HepG2 (cell line): ENCODE results near the gene PLXDC2. TPM values are rescaled to one million over a fixed set of nuclear protein-coding genes. Genes with fewer than 3 reads are reported as not detected.

ENCODE experiments used
- ATAC-seq: fragments of 200-7000 bp; cut with Tn5 transposase; 3 replicates; pipeline ENCODE4 v1.9.1; 2020; ENCODE audit warnings: mild to moderate bottlenecking, moderate library complexity
- BruUV-seq: library from RNA; stranded (reverse); fragments of 400-500 nt; replicated peaks from 2 replicates; lab custom pipeline; 2021; lab: Mats Ljungman, UMichigan
- CTCF ChIA-PET: fragments of 300-600 bp; formaldehyde crosslinking; extraction: SDS; loops from one replicate; lab custom pipeline; 2021; ENCODE audit warnings: low total read pairs, inconsistent platforms, low intra/inter-chr PET ratio; lab: Yijun Ruan, JAX
- POLR2A ChIA-PET: fragments of 350-600 bp; sonication (Branson Sonifier 250); formaldehyde crosslinking; loops from one replicate; lab custom pipeline; 2020; ENCODE audit warnings: antibody characterized with exemption, inconsistent platforms; lab: Yijun Ruan, JAX
- DNase-seq: peaks from one replicate; pipeline ENCODE4 v3.0.0-alpha.2; 2015; ENCODE audit warnings: low spot score
- FAIRE-seq: peaks from 3 replicates; lab custom pipeline; 2011; peaks lifted over from hg19 to GRCh38; lab: Jason Lieb, UNC
- H2AFZ ChIP-seq: one replicate; pipeline ENCODE4 v1.6.1; 2011; ENCODE audit warnings: low read length, inconsistent platforms
- H3K27ac ChIP-seq: fragments of 300-600 bp; 3 replicates; pipeline ENCODE4 v1.8.0; 2011; ENCODE audit warnings: mixed run types, mild to moderate bottlenecking, mixed read lengths, low read length, inconsistent platforms; ENCODE audit not compliant: insufficient read depth; ENCODE audit errors: extremely low read length
- H3K27me3 ChIP-seq, 2 experiments: fragments of 200-600 bp in 1 of 2; 2 replicates in 1 of 2; 3 replicates in 1 of 2; pipeline versions ENCODE4 v1.6.0 to v1.8.0; 2011; ENCODE audit warnings: low read length in 2 of 2, mild to moderate bottlenecking in 2 of 2, moderate library complexity in 2 of 2, inconsistent platforms in 1 of 2; ENCODE audit not compliant: insufficient read depth in 2 of 2, control insufficient read depth in 1 of 2
- H3K36me3 ChIP-seq, 2 experiments: fragments of 200-600 bp in 1 of 2; replicated peaks in 1 of 2; 2 replicates in 1 of 2; 3 replicates in 1 of 2; pipeline versions ENCODE4 v1.5.1 to v1.8.0; 2011; ENCODE audit warnings: low read length in 2 of 2, inconsistent platforms in 1 of 2; ENCODE audit not compliant: insufficient read depth in 2 of 2, control insufficient read depth in 1 of 2
- H3K4me1 ChIP-seq: 2 replicates; pipeline ENCODE4 v1.5.1; 2012; ENCODE audit warnings: low read length, inconsistent platforms; ENCODE audit not compliant: insufficient read depth
- H3K4me2 ChIP-seq: 2 replicates; pipeline ENCODE4 v1.6.0; 2011; ENCODE audit warnings: low read depth, low read length, inconsistent platforms
- H3K4me3 ChIP-seq, 3 experiments: fragments of 200-600 bp in 1 of 3; sonication (generic), shearing (Covaris generic) in 1 of 3; replicated peaks in 1 of 3; 2 replicates each; pipeline ENCODE4 v1.5.1; 2011 to 2016; ENCODE audit warnings: low read length in 3 of 3, inconsistent platforms in 2 of 3, low read depth in 2 of 3, mild to moderate bottlenecking in 2 of 3, control low read depth in 1 of 3, mixed read lengths in 1 of 3; ENCODE audit not compliant: insufficient read depth in 1 of 3
- H3K79me2 ChIP-seq: one replicate; pipeline ENCODE4 v1.6.1; 2011; ENCODE audit warnings: low read length, inconsistent platforms; ENCODE audit not compliant: insufficient read depth
- H3K9ac ChIP-seq: 2 replicates; pipeline ENCODE4 v1.6.0; 2011; ENCODE audit warnings: mild to moderate bottlenecking, low read depth, low read length, inconsistent platforms; ENCODE audit not compliant: insufficient read depth
- H3K9me3 ChIP-seq: 2 replicates; pipeline ENCODE4 v1.5.1; 2012; ENCODE audit warnings: mild to moderate bottlenecking, low read length
- H4K20me1 ChIP-seq: 2 replicates; pipeline ENCODE4 v1.6.0; 2011; ENCODE audit warnings: inconsistent platforms, mild to moderate bottlenecking, low read length, moderate library complexity; ENCODE audit not compliant: insufficient read depth
- ATF7 ChIP-seq, 2 experiments: fragments of 450-650 bp in 1 of 2; sonication (generic) in 1 of 2; formaldehyde crosslinking in 1 of 2; IDR thresholded peaks; 2 replicates each; pipeline versions ENCODE4 v1.4.0 to v1.6.1; 2016 to 2020; ENCODE audit warnings: antibody characterized with exemption in 1 of 2, mild to moderate bottlenecking in 1 of 2, missing genetic modification reagents in 1 of 2
- BATF2 ChIP-seq: sonication (generic); formaldehyde crosslinking; IDR thresholded peaks from 2 replicates; pipeline ENCODE4 v1.8.0; 2022; ENCODE audit warnings: mild to moderate bottlenecking, missing genetic modification reagents, moderate library complexity
- CBFB ChIP-seq: sonication (generic); formaldehyde crosslinking; IDR thresholded peaks from 2 replicates; pipeline ENCODE4 v1.4.0; 2020; ENCODE audit warnings: missing genetic modification reagents
- CEBPB ChIP-seq: IDR thresholded peaks from 2 replicates; pipeline ENCODE4 v1.6.1; 2011; ENCODE audit warnings: low read depth, low read length, improper control_type of control experiment, borderline replicate concordance
- ETS1 ChIP-seq: sonication (generic); formaldehyde crosslinking; IDR thresholded peaks from 2 replicates; pipeline ENCODE4 v1.4.0; 2020; ENCODE audit warnings: missing genetic modification reagents
- GZF1 ChIP-seq: sonication (generic); formaldehyde crosslinking; IDR thresholded peaks from 2 replicates; pipeline ENCODE4 v1.5.1; 2020; ENCODE audit warnings: mild to moderate bottlenecking, missing genetic modification reagents
- KIAA2018 ChIP-seq: sonication (generic); formaldehyde crosslinking; IDR thresholded peaks from 2 replicates; pipeline ENCODE4 v1.5.0; 2020; ENCODE audit warnings: mild to moderate bottlenecking, missing genetic modification reagents, borderline replicate concordance
- NFATC3 ChIP-seq: sonication (generic); formaldehyde crosslinking; IDR thresholded peaks from 2 replicates; pipeline ENCODE4 v1.5.1; 2020; ENCODE audit warnings: mild to moderate bottlenecking, missing genetic modification reagents
- TARDBP ChIP-seq: sonication (generic); formaldehyde crosslinking; IDR thresholded peaks from 2 replicates; pipeline ENCODE4 v1.8.0; 2022; ENCODE audit warnings: mild to moderate bottlenecking, missing genetic modification reagents
- ZBTB3 ChIP-seq: sonication (generic); formaldehyde crosslinking; IDR thresholded peaks from 2 replicates; pipeline ENCODE4 v1.4.0; 2020; ENCODE audit warnings: low read depth, mild to moderate bottlenecking, moderate library complexity, missing genetic modification reagents, borderline replicate concordance
- WGBS: methylation state at CpG from one replicate; pipeline ENCODE4 v1.1.6; 2017; ENCODE audit warnings: low lambda C conversion rate; 5-methylcytosine and 5-hydroxymethylcytosine counted together
- in situ Hi-C: cut with HindIII; loops from 2 replicates; pipeline ENCODE4 v1.10.0; 2017; ENCODE audit warnings: low pct_unique_long_range_greater_than_20kb; ENCODE audit not compliant: extremely low pct_ligation_motif_present
- intact Hi-C: fragments of 100-400 bp; cut with micrococcal nuclease; formaldehyde crosslinking; loops from one replicate; pipeline ENCODE4 v1.10.0; 2022; ENCODE audit not compliant: unreplicated experiment
- polyA plus RNA-seq, 8 experiments: library from polyadenylated mRNA; depleted of rRNA in 3 of 8; stranded (reverse) in 7 of 8; unstranded in 1 of 8; fragments of >200 nt; fragmentation: Illumina TruSeq in 4 of 8; extraction: Trizol in 4 of 8; gene quantifications; 2 replicates each; pipeline versions ENCODE4 v1.2.1 to v1.2.3, GENCODE V29; 2011 to 2016; ENCODE audit warnings: low read depth in 4 of 8, missing spikeins in 1 of 8, mixed read lengths in 1 of 8; ENCODE audit not compliant: insufficient read depth in 1 of 8
- total RNA-seq, 5 experiments: library from RNA; depleted of rRNA; stranded (reverse); fragments of >200 nt; fragmentation: Illumina TruSeq; extraction: Trizol; gene quantifications; 2 replicates each; pipeline ENCODE4 v1.2.3, GENCODE V29; 2016; ENCODE audit warnings: low read depth in 1 of 5

The PLXDC2 gene
- total and polyA plus RNA-seq, 2 of the 13 experiments (the other 11 are each of a cell fraction or from before 2014, with no cell fraction given), result 2.1 to 2.4 TPM

GRCh38 chr10:19944911-19945663, 128.9 kb downstream of the PLXDC2 start:
- FAIRE-seq, result no peak
- BruUV-seq, result no TSS peak
- Histone ChIP-seq H3K27ac (no peak overlapping the region), H3K9ac (no peak overlapping the region), H3K4me1 (no peaks in the 10 kb centered on the region), H2AFZ (no peak overlapping the region), H4K20me1 (no peaks in the 10 kb centered on the region), H3K36me3 (no peaks in the 10 kb centered on the region), H3K27me3 (no peaks in the 10 kb centered on the region), H3K4me2 (no peak overlapping the region), H3K4me3 (no peak overlapping the region), H3K9me3 (no peaks in the 10 kb centered on the region), H3K79me2 (no peaks in the 10 kb centered on the region)
- ATAC-seq, result no peak
- DNase-seq, result no peak
- ChIA-PET POLR2A (no interaction called here), CTCF (no interaction called here)
- TF ChIP-seq NFATC3 (CRISPR knock-in tag), result no peak
- no peak for TF ChIP-seq KIAA2018
- TF ChIP-seq TARDBP (CRISPR knock-in tag), result no peak
- TF ChIP-seq CBFB (CRISPR knock-in tag), result no peak
- no peak for TF ChIP-seq ZBTB3 (CRISPR knock-in tag)
- no peak for TF ChIP-seq ATF7 (IDR thresholded peaks at IDR 0.05)
- TF ChIP-seq ATF7 (CRISPR knock-in tag; IDR thresholded peaks at IDR 0.05), result no peak
- TF ChIP-seq ETS1 (CRISPR knock-in tag), result no peak
- no peak for TF ChIP-seq BATF2
- TF ChIP-seq CEBPB, result no peak
- no peak for TF ChIP-seq GZF1 (CRISPR knock-in tag)
- WGBS, result 37% methylated on average over 6 of the region's 6 CpGs
- intact Hi-C loops (no loop called here), in situ Hi-C loops (no loop called here)
